ENCODE measurements around the gene NEK9.

NEK9 gene

GRCh38 chr14:75063491-75064204, 63.2 kb downstream of the NEK9 start, which contains the start of gene ACYP1:
Gene ACYP1, minus strand, starts transcription at chr14:75064024. Its CDS starts 471 bp downstream, at chr14:75063553.
- no peaks in the 10 kb centered on the region for H3K27me3 ChIP-seq (ENCODE audit: low read depth)
- H3K4me3 ChIP-seq, result peak within 1 kb of the TSS; percentile 81
- peaks cover 14% of the 10 kb centered on the region for H3K36me3 ChIP-seq (replicated peaks)
- peaks cover 4% of the 10 kb centered on the region for H3K4me1 ChIP-seq
- peak; percentile 86 to 95 for DNase-seq (ENCODE audit: low spot score in 2 of 2)
- in situ Hi-C loops (cut with MboI; ENCODE audit: low sequenced_read_pairs), result no loop called here
- no peaks in the 10 kb centered on the region for H3K9me3 ChIP-seq

DNA sequence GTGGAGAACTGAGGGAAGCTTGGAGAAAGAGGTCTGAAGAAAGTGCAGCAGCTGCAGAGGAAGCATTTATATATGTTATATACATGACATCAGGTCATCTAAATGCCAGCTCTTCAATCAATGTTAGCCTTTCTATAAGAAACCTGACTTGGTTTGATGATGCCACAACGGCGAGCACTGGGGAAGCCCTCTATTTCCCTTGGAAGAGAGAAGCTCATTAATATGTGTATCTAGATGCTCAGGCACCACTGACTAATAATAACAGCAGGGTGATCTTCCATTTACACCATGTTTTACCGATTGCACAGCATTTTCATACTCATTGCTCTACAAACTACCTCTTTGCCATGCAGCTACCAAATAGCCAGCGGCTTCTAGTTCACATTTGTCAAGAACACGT, 63.8 kb downstream of the NEK9 start:
- H3K4me3 ChIP-seq, result peak overlapping the region; percentile 81
- in situ Hi-C loops (cut with MboI; ENCODE audit: low sequenced_read_pairs), result no loop called here
- H3K4me1 ChIP-seq, result peaks cover 4% of the 10 kb centered on the region
- H3K9me3 ChIP-seq, result no peaks in the 10 kb centered on the region
- DNase-seq (ENCODE audit: low spot score in 2 of 2), result no peak
- H3K36me3 ChIP-seq (replicated peaks), result peaks cover 14% of the 10 kb centered on the region
- no peaks in the 10 kb centered on the region for H3K27me3 ChIP-seq (ENCODE audit: low read depth)

DNA sequence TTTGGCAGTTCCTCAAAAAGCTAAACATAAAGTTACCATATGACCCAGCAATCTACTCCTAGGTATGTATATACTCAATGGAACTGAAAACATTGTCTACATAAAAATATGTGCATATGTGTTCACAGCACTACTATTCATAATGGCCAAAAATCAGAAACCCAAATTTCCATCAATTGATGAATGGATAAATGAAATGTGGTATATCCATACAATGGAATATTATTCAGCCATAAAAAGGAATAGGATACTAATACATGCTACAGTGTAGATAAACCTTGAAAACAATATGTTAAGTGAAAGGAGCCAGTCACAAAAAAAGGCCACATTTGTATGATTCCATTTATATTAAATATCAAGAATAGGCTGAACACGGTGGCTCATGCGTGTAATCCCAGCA, 66.4 kb downstream of the NEK9 start:
- H3K4me1 ChIP-seq, result peaks cover 4% of the 10 kb centered on the region
- no peak overlapping the region for H3K4me3 ChIP-seq
- no peaks in the 10 kb centered on the region for H3K9me3 ChIP-seq
- H3K27me3 ChIP-seq (ENCODE audit: low read depth), result no peaks in the 10 kb centered on the region
- DNase-seq (ENCODE audit: low spot score in 2 of 2), result no peak
- in situ Hi-C loops (cut with MboI; ENCODE audit: low sequenced_read_pairs), result no loop called here
- H3K36me3 ChIP-seq (replicated peaks), result peaks cover 14% of the 10 kb centered on the region

- H3K36me3 ChIP-seq (replicated peaks), result peaks cover 14% of the 10 kb centered on the region
- H3K27me3 ChIP-seq (ENCODE audit: low read depth), result no peaks in the 10 kb centered on the region
- in situ Hi-C loops (cut with MboI; ENCODE audit: low sequenced_read_pairs), result no loop called here
- H3K4me3 ChIP-seq, result no peak overlapping the region
- DNase-seq (ENCODE audit: low spot score in 2 of 2), result no peak
- H3K9me3 ChIP-seq, result no peaks in the 10 kb centered on the region
- peaks cover 4% of the 10 kb centered on the region for H3K4me1 ChIP-seq
Observed at GRCh38 chr14:75059642-75060041, 67.2 kb downstream of the NEK9 start.

DNA sequence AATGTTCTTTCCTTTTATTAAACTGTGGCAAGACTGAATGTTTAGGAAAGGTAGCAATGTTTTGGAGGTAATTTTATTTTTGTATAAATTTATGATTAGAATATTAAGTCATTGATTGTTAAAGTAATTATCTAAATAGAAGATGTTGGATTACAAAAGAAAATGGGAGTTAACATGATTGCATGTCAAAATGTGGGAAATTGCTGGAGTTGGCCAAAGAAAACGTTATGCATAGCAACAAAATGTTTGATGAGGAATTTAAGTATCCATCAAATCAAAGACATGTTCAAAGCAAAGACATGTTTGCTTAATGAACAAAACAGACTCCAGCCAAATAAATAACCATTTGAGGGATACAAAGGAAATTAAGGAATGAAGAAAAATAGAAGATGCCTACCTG, 72.4 kb downstream of the NEK9 start:
- Histone ChIP-seq H3K9me3 (no peaks in the 10 kb centered on the region), H3K27me3 (ENCODE audit: low read depth) (no peaks in the 10 kb centered on the region), H3K4me3 (no peak overlapping the region), H3K4me1 (no peaks in the 10 kb centered on the region; the same call in 1 of the 2 replicates), H3K36me3 (replicated peaks) (no peaks in the 10 kb centered on the region; the same call in 1 of the 2 replicates)
- no peak for DNase-seq (ENCODE audit: low spot score in 2 of 2)
- in situ Hi-C loops (cut with MboI; ENCODE audit: low sequenced_read_pairs), result no loop called here

GRCh38 chr14:75053396-75054291, 73.2 kb downstream of the NEK9 start:
- Histone ChIP-seq H3K36me3 (replicated peaks) (no peaks in the 10 kb centered on the region; the same call in 1 of the 2 replicates), H3K4me3 (no peak overlapping the region), H3K27me3 (ENCODE audit: low read depth) (no peaks in the 10 kb centered on the region), H3K9me3 (no peaks in the 10 kb centered on the region), H3K4me1 (no peaks in the 10 kb centered on the region; the same call in 1 of the 2 replicates)
- DNase-seq (ENCODE audit: low spot score in 2 of 2), result no peak
- in situ Hi-C loops (cut with MboI; ENCODE audit: low sequenced_read_pairs), result no loop called here

- no peak overlapping the region for H3K4me3 ChIP-seq
- no peak for DNase-seq (ENCODE audit: low spot score in 2 of 2)
- H3K4me1 ChIP-seq, result no peaks in the 10 kb centered on the region
- H3K36me3 ChIP-seq (replicated peaks), result no peaks in the 10 kb centered on the region; the same call in 1 of the 2 replicates
- no peaks in the 10 kb centered on the region for H3K9me3 ChIP-seq
- in situ Hi-C loops (cut with MboI; ENCODE audit: low sequenced_read_pairs), result no loop called here
- peaks cover 10% of the 10 kb centered on the region for H3K27me3 ChIP-seq (ENCODE audit: low read depth)
Observed at GRCh38 chr14:75051556-75051899, 75.3 kb downstream of the NEK9 start.

DNA sequence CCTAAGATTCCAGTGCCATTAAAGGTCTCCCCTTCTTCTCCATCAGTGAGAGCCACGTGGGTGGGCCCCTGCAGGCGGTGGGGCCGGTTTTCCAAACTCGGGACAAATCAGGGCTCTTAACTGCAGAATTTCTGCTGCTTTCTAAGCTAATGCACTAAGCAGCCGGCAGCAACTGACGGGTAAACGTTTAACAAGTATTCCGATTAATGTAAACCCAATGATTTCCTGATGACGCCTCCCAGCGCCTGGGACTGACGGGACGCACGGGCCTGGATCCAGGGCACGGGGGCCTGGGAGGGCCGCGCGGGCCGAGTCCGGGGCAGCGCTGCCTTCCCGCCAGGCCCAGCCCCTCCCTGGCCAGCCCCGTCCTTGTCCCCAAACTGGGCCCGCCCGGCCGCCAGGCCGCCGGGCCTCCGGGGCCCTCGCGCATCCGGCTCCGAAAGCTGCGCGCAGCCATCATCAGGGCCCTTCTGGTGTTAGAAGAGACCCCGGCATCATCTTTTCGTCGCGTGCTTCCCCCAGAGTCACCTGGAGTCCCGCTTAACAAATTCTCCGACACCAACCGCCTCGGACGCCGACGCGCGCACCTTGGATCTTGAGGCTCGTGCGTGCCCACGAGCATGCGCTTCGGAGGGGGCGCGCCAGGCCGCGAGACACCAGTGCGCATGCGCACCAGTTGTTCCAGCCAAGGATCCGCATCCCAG, 75.8 kb downstream of the NEK9 start, which contains the start of gene MLH3:
MLH3 (minus strand) TSS at position 616 of the 704 bp plus-strand sequence. CDS start 1,812 bp downstream, outside the sequence.
- no peaks in the 10 kb centered on the region for H3K9me3 ChIP-seq
- H3K27me3 ChIP-seq (ENCODE audit: low read depth), result peaks cover 10% of the 10 kb centered on the region
- H3K36me3 ChIP-seq (replicated peaks), result no peaks in the 10 kb centered on the region; the same call in 1 of the 2 replicates
- no peak for DNase-seq (ENCODE audit: low spot score in 2 of 2)
- no peak within 1 kb of the TSS for H3K4me3 ChIP-seq
- in situ Hi-C loops (cut with MboI; ENCODE audit: low sequenced_read_pairs), result no loop called here
- no peaks in the 10 kb centered on the region for H3K4me1 ChIP-seq

- H3K4me1 ChIP-seq, result no peaks in the 10 kb centered on the region
- H3K27me3 ChIP-seq (ENCODE audit: low read depth), result peaks cover 10% of the 10 kb centered on the region
- H3K4me3 ChIP-seq, result no peak overlapping the region
- no peaks in the 10 kb centered on the region; the same call in 1 of the 2 replicates for H3K36me3 ChIP-seq (replicated peaks)
- DNase-seq (ENCODE audit: low spot score in 2 of 2), result no peak
- in situ Hi-C loops (cut with MboI; ENCODE audit: low sequenced_read_pairs), result no loop called here
- H3K9me3 ChIP-seq, result no peaks in the 10 kb centered on the region
Observed at GRCh38 chr14:75049731-75050201, 77.1 kb downstream of the NEK9 start.

- Histone ChIP-seq H3K4me3 (no peak overlapping the region), H3K9me3 (no peaks in the 10 kb centered on the region), H3K27me3 (ENCODE audit: low read depth) (peaks cover 10% of the 10 kb centered on the region), H3K4me1 (no peaks in the 10 kb centered on the region), H3K36me3 (replicated peaks) (no peaks in the 10 kb centered on the region; the same call in 1 of the 2 replicates)
- in situ Hi-C loops (cut with MboI; ENCODE audit: low sequenced_read_pairs), result no loop called here
- no peak for DNase-seq (ENCODE audit: low spot score in 2 of 2)
Observed at GRCh38 chr14:75049136-75049535, 77.7 kb downstream of the NEK9 start.

GRCh38 chr14:75048101-75048500, 78.7 kb downstream of the NEK9 start:
- no peaks in the 10 kb centered on the region for H3K9me3 ChIP-seq
- H3K4me1 ChIP-seq, result no peaks in the 10 kb centered on the region
- H3K4me3 ChIP-seq, result no peak overlapping the region
- H3K36me3 ChIP-seq (replicated peaks), result no peaks in the 10 kb centered on the region
- H3K27me3 ChIP-seq (ENCODE audit: low read depth), result peaks cover 10% of the 10 kb centered on the region
- no peak for DNase-seq (ENCODE audit: low spot score in 2 of 2)
- in situ Hi-C loops (cut with MboI; ENCODE audit: low sequenced_read_pairs), result no loop called here

GRCh38 chr14:75047506-75047905, 79.3 kb downstream of the NEK9 start:
- no peaks in the 10 kb centered on the region for H3K36me3 ChIP-seq (replicated peaks)
- H3K9me3 ChIP-seq, result no peaks in the 10 kb centered on the region
- no peak for DNase-seq (ENCODE audit: low spot score in 2 of 2)
- H3K4me1 ChIP-seq, result no peaks in the 10 kb centered on the region
- no peak overlapping the region for H3K4me3 ChIP-seq
- in situ Hi-C loops (cut with MboI; ENCODE audit: low sequenced_read_pairs), result no loop called here
- H3K27me3 ChIP-seq (ENCODE audit: low read depth), result peaks cover 10% of the 10 kb centered on the region

- Histone ChIP-seq H3K36me3 (replicated peaks) (no peaks in the 10 kb centered on the region), H3K27me3 (ENCODE audit: low read depth) (peaks cover 10% of the 10 kb centered on the region), H3K4me3 (no peak overlapping the region), H3K4me1 (no peaks in the 10 kb centered on the region), H3K9me3 (no peaks in the 10 kb centered on the region)
- no peak for DNase-seq (ENCODE audit: low spot score in 2 of 2)
- in situ Hi-C loops (cut with MboI; ENCODE audit: low sequenced_read_pairs), result no loop called here
Observed at GRCh38 chr14:75046899-75047298, 79.9 kb downstream of the NEK9 start.
